ENCODE data around the gene GRIN2D. TPM values are rescaled to one million over a fixed set of nuclear protein-coding genes. Genes with fewer than 3 reads are reported as not detected.

GRIN2D gene
- total RNA-seq, 1 experiment from 2014 or later: 0.25 TPM

GRCh38 chr19:48428670-48429069, 35.2 kb downstream of the GRIN2D start:
- DNase-seq (ENCODE audit: extremely low read depth, low read depth): no peak

GRCh38 chr19:48433337-48433736, 39.9 kb downstream of the GRIN2D start:
- DNase-seq (ENCODE audit: extremely low read depth, low read depth): no peak

GRCh38 chr19:48436586-48436985, 43.1 kb downstream of the GRIN2D start:
- no peak for DNase-seq (ENCODE audit: extremely low read depth, low read depth)

GRCh38 chr19:48441360-48442050, 48.0 kb downstream of the GRIN2D start:
- no peak for DNase-seq (ENCODE audit: extremely low read depth, low read depth)

GRCh38 chr19:48442116-48443035, 48.9 kb downstream of the GRIN2D start:
- DNase-seq (ENCODE audit: extremely low read depth, low read depth): no peak

- no peak for DNase-seq (ENCODE audit: extremely low read depth, low read depth)
Measured at GRCh38 chr19:48443256-48443655, 49.8 kb downstream of the GRIN2D start.

Other genes with a start within 250 kb of the GRIN2D start
- 22.5 and 25.9 TPM in 2 replicates for gene LIG1, start 223.3 kb upstream of the GRIN2D start, total RNA-seq (2014; rRNA removed; shearing (Covaris generic))
- gene ZSWIM9, start 223.0 kb upstream of the GRIN2D start, total RNA-seq (2014; rRNA removed; shearing (Covaris generic)): 1.3 and 1.5 TPM in 2 replicates
- 25.6 and 25.8 TPM in 2 replicates for gene CARD8, start 137.8 kb upstream of the GRIN2D start, total RNA-seq (2014; rRNA removed; shearing (Covaris generic))
- 3.3 and 3.7 TPM in 2 replicates for gene ZNF114, start 123.6 kb upstream of the GRIN2D start, total RNA-seq (2014; rRNA removed; shearing (Covaris generic))
- gene EMP3, start 68.1 kb upstream of the GRIN2D start, total RNA-seq (2014; rRNA removed; shearing (Covaris generic)): 80.7 and 84.7 TPM in 2 replicates
- gene TMEM143, start 29.7 kb upstream of the GRIN2D start, total RNA-seq (2014; rRNA removed; shearing (Covaris generic)): 2.4 and 4.0 TPM in 2 replicates
- 0.17 TPM in 1 of 2 replicates, not detected in the other for gene SYNGR4, start 29.3 kb upstream of the GRIN2D start, total RNA-seq (2014; rRNA removed; shearing (Covaris generic))
- 78.2 and 78.7 TPM in 2 replicates for gene KDELR1, start 2.1 kb upstream of the GRIN2D start, total RNA-seq (2014; rRNA removed; shearing (Covaris generic))
- gene GRWD1, start 52.3 kb downstream of the GRIN2D start, total RNA-seq (2014; rRNA removed; shearing (Covaris generic)): 19.3 and 26.3 TPM in 2 replicates
- 1.8 and 2.0 TPM in 2 replicates for gene KCNJ14, start 61.9 kb downstream of the GRIN2D start, total RNA-seq (2014; rRNA removed; shearing (Covaris generic))
- 22.2 and 26.3 TPM in 2 replicates for gene CYTH2, start 75.7 kb downstream of the GRIN2D start, total RNA-seq (2014; rRNA removed; shearing (Covaris generic))
- 0.05 TPM in 1 of 2 replicates, not detected in the other for gene LMTK3, start 118.2 kb downstream of the GRIN2D start, total RNA-seq (2014; rRNA removed; shearing (Covaris generic))
- gene SULT2B1, start 158.5 kb downstream of the GRIN2D start, total RNA-seq (2014; rRNA removed; shearing (Covaris generic)): 0.12 TPM in 1 of 2 replicates, not detected in the other
- gene SPACA4, start 213.1 kb downstream of the GRIN2D start, total RNA-seq (2014; rRNA removed; shearing (Covaris generic)): not detected in 2 replicates
- 0.57 TPM in 1 of 2 replicates, not detected in the other for gene FAM83E, start 221.4 kb downstream of the GRIN2D start, total RNA-seq (2014; rRNA removed; shearing (Covaris generic))
- gene RPL18, start 225.5 kb downstream of the GRIN2D start, total RNA-seq (2014; rRNA removed; shearing (Covaris generic)): 1,411 and 1,488 TPM in 2 replicates
- 6.7 and 6.9 TPM in 2 replicates for gene SPHK2, start 225.8 kb downstream of the GRIN2D start, total RNA-seq (2014; rRNA removed; shearing (Covaris generic))
- 3.0 and 3.5 TPM in 2 replicates for gene DBP, start 243.7 kb downstream of the GRIN2D start, total RNA-seq (2014; rRNA removed; shearing (Covaris generic))

All from NCI-H460 (cell line).